NCI-H2029 treated with DMSO at 0.1 percent for 48 hours (cell line): ENCODE measurements around the gene CLIC4.
"Not testable (repeated sequence)": the region's sequence is repeated elsewhere in the genome, so short reads cannot be mapped to it uniquely, and the experiment has no call there.

ENCODE experiments used
- DNase-seq: peaks from one replicate; lab custom pipeline; 2025; lab: John Stamatoyannopoulos, UW

Gene CLIC4

DNA sequence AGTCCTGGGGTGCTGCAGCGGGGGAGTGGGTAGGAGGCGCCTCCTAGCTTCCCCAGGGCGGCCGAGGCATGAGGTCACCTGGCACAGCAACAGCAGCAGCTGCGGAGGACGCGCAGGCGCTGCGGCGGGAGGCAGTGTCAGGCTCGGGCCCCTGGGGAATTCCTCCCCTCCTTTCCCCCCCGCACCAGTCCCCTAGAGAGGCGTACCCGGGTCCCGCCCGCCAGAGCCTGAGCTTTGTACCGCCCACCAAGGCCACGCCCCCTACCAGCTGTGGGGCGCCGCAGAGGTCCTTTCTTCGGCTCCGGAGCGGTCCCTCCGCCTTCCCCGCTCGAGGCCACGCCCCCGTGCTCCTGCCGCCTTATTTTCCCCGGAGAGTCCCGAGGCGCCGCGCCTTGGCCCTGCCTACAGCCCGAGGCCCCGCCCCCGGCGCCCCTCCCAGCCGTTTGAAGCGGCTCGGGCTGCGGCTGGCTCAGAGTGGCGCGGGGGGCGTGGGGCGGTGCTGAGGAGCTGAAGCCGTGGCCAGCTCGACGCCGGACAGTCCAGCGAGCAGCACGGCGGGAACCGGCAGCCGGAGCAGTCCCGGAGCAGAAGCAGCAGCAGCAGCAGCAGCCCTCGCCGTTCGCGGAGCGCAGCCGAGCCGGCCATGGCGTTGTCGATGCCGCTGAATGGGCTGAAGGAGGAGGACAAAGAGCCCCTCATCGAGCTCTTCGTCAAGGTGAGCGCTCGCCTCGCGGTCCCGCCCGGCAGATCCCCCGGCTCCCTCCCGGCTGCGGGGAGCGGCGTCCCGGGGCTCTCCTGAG is at the start of gene CLIC4:
CLIC4 (plus strand) TSS at position 537 of the 800 bp plus-strand sequence; CDS start at position 644, 107 bp downstream.
- DNase-seq: peak; percentile 82

DNA sequence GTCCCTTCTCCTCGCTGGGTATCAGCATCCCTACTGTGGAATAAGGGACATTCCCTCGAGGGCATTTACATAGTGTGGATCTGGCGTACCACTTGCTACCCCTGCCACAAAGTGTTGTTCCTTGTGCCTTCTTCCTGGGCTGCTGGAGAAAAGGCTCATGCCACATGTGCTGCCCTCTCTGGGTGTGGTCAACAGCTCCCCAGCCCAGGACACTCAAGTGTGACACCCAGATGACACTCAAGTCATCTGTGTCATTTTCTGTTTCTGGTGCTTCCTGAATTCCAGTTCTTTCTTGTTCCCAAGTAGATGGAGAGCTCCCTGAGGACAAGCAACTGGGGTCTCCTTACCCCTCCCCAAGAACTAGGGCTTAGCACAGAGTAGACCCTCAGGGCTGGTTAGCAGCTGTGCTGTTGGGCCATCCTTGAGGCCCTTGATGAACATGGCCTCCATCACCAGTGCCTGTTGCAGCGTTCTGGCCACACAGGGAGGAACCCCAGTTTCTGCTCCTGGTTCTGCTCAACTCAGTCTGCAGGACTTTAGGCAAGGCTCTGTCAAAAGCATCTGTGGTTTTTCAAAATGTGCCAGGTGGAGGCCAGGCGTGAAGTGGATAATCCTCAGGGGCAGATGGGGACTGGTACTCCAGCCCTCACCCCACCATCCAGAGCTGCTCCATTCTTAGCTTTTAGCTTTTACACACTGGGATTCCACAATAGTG is 49.0 kb upstream of the CLIC4 start:
- DNase-seq: no peak

DNA sequence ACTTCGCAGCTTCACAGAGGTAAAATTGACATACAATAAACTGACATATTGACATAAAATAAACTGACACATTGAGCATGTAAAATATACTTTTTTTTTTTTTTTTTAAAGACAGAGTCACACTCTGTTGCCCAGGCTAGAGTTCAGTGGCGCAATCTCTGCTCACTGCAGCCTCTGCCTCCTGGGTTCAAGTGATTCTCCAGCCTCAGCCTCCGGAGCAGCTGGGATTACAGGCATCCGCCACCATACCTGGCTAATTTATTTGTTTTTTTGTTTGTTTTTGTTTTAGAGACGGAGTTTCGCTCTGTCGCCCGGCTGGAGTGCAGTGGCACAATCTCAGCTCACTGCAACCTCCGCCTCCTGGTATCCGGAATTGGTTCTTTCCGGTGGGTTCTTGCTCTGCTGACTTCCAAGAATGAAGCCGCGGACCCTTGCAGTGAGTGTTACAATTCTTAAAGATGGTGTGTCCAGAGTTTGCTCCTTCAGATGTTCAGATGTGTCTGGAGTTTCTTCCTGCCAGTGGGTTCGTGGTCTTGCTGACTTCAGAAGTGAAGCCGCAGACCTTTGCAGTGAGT is 48.4 kb upstream of the CLIC4 start:
- no peak for DNase-seq

DNA sequence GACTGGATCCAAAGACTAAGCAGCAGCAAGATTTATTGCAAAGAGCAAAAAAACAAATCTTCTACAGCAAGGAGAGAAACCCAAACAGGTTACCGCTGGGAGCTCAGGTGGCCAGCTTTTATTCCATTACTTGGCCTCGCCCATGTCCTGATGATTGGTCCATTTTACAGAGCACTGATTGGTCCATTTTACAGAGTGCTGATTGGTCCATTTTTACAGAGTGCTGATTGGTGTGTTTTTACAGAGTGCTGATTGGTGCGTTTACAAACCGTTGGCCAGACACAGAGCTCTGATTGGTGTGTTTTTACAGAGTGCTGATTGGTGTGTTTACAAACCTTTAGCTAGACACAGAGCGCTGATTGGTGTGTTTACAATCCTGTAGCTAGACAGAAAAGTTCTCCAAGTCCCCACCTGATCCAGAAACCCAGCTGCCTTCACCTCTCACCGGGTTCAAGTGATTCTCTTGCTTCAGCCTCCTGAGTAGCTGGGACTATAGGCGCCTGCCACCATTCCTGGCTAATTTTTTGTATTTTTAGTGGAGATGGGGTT is 47.7 kb upstream of the CLIC4 start:
- not testable (repeated sequence) for DNase-seq

DNA sequence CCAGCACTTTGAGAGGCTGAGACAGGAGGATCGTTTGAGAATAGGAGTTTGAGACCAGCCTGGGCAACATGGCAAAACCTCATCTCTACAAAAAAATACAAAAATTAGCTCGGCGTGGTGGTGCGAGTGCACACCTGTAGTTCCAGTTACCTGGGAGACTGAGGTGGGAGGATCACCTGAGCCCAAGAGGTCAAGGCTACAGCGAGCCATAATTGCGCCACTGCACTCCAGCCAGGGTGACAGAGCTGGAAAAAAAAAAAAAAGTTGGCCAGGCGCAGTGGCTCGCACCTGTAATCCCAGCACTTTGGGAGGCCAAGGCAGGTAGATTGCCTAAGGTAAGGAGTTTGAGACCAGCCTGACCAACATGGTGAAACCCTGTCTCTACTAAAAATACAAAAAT is 46.9 kb upstream of the CLIC4 start:
- not testable (repeated sequence) for DNase-seq

DNA sequence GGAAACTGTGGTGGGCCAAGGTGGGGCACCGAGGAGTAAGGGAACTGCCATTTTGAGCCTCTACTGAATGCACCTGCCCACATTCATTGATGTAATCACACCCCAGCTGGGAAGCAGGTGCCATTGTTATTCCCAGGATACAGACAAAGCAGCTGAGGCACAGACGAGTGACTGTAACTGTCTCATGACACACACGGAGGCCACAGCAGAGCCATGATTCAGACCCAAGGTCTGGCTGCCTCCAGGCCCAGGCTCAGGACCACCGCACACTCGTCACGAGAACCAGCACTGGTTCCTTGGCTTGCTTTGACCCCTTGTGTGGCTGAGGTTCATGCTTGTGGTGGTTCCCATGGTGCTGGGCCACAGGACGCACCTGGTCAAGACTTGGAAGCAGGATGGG is 45.6 kb upstream of the CLIC4 start:
- no peak for DNase-seq

DNA sequence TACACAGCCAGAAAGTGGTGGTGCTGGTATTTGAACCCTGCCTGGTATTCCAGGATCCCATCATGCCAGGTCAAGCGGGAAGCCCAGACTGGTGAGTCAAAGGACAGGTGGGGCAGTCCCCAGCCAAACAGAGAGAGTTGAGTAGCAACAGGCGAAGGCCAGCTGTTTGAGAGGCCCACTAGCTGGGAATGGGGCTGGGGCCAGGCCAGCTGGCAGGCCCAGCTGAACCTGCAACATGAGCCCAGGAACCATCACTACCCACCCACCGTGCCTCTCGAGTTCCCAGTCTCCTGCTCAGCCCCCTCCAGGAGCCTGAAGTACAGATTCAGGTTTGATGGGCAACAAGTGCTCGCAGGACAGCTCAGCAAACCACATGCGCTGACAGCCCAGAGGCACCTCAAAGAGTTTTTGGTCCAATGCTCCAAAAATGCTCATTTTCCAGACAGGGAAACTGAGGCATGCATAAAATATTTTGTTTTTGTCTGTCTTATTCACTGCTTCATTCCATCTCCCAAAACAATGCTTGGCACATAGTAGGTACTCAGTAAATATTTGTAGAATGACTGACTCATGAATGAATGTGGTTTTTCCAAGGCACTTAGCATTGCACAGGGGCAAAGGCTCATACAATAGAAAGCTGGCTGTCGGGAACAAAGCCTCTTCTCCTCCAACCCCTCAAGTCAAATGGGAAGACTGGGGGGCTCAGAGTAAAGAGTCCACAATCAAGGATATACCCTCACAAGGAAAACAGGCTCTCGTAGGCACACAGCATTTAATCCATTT is 42.5 kb upstream of the CLIC4 start:
- DNase-seq: peak; percentile 88

DNA sequence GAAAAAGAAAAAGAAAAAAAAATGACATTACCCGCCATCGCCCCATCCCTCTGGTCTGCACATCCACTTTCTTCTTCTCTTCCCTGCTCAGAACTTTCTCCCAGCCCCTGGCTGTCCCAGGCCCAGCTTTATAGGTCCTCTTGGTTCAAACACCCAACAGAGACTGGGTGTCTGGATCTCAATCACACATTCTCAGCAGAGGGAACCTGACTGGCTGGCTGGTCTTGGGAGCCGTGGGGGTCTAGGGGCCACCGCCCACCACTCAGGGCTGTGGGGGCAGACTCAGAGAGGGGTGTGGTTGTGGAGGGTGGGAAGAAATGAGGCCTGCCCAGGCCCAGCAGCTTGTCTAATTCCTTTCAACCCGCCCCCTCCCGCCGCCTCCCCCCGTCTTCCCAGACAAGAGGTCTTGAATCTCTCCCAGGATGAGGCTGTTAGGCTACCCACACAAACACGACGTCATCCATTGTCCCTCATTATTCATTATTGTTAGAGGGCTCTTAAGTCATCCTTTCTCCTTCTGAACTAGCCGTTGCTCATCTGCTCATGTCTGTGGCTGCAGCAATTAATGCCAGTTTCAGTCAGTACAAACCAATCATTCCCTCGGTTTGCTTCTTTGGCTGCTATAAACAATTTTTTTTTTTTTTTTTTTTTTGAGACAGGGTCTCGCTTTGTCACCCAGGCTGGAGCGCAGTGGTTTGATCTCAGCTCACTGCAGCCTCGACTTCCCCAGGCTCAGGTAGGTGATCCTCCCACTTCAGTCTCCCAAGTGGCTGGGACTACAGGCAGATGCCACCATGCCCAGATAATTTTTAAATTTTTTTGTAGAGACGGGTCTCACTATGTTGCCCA is 40.6 kb upstream of the CLIC4 start:
- DNase-seq: peak; percentile 93

DNA sequence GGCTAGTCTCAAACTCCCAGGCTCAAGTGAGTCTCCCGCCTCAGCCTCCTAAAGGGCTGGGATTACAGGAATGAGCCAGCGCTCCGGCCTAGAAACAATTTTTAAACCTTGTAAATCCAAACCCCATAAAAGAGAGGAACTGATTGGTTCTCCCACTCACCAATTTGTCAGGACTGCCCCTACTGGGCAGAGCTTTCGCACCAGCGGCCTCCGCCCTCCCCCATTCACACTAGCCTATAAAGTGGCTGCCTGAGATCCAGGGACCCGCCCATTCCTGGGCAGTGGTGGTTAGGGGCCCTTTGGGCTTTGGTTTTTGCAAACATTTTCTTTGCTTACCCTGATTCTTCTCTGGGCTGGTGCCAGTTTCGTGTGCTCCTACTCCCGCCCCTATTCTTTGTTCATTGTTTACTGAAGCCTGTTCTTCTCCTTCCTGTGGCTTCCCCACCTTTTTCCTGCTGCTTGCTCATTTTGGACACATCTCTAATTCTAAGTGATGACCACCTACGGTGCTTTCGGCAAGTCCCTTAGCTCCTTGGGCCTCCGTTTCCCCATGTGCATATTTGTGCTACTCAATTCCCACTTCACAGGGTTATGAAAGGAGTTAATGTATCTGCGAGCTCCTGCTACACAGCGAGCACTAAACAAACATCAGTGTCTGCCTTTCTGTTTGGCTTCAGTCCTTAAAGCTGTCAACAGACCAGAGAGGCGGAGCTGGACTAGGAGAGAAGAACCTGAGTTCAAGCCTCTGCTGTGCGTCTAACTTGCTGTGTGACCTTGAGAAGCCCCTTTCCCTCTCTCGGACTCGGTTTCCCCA is 39.8 kb upstream of the CLIC4 start:
- peak; percentile 96 for DNase-seq

DNA sequence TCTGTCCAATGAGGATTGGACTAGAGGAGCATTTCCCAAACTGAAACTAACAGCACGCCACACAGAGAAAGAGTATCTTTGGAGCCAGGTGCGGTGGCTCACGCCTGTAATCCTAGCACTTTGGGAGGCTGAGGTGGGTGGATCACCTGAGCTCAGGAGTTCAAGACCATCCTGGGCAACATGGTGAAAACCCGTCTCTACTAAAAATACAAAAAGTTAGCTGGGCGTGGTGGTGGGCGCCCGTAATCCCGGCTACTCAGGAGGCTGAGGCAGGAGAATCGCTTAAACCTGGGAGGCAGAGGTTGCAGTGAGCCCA is 39.2 kb upstream of the CLIC4 start:
- not testable (repeated sequence) for DNase-seq

DNA sequence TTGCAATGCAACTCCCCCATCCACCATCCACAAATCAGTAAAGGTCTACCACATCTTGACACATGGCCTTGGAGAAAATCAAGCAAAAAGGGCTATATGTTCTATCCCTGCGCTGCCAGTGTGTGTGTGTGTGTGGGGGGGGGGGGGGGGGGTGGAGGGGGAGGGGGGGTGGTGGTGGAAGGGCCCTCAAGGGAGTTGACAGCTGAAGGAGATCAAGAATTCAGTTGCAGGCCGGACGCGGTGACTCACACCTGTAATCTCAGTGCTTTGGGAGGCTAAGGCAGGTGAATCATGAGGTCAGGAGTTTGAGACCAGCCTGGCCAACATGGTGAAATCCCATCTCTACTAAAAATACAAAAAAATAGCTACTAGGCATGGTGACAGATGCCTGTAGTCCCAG is 37.6 kb upstream of the CLIC4 start:
- DNase-seq: no peak

DNA sequence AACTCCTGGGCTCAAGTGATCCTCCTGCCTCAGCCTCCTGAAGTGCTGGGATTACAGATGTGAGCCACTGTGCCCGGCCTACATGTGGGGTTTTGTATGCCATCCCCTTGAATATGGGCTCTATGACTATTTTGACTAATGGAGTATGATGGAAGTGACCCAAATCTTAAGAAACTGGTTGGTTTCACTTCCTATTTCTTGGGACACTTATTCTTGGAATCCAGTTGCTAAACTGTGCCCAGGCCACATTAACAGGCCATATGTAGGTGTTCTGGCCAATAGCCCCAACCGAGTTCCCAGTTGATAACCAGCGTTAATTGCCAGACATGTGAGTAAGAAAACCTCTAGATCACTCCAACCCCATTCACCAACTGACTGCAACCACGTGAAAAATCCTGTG is 36.3 kb upstream of the CLIC4 start:
- no peak for DNase-seq

DNA sequence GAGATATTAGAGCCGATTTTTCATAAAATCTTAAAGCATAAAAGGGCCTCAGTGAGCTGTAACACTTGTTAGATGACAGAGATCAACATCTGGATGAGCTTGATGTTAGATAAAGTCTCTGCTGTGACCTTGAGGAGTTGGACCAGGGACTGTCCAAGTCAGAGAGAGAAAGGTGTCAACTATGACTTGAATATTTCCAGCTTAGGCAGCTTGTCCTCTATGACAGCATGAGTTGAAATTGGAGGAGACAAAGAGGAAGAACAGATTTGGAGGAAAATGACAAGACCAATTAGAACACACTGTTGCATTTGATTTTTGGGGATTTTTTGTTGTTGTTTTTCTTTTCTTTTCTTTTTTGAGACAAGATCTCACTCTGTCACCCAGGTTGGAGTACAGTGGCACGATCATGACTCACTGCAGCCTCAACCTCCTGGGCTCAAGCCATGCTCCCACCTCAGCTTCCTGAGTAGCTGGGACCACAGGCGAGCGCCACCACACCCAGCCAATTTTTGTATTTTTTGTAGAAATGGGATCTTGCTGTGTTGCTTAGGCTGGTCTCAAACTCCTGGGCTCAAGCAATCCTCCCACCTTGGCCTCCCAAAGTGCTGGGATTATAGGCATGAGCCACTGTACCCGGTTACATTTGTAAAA is 35.3 kb upstream of the CLIC4 start:
- no peak for DNase-seq

DNA sequence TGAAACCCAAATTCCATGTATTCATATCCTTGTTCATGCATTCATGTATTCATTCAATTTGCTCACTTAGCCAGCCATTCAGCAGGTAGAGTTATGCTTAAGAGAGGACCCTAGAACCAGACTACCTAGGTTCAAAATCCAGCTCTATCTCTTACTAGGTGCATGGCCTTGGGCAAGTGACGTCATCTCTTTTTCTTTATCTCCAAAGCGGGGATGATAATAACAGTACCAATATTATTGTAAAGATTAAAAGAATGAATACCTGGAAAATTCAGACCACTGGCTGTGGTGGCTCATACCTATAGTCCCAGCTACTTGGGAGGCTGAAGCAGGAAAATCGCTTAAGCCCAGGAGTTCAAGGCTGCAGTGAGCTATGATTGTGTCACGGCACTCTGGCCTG is 33.9 kb upstream of the CLIC4 start:
- DNase-seq: no peak

DNA sequence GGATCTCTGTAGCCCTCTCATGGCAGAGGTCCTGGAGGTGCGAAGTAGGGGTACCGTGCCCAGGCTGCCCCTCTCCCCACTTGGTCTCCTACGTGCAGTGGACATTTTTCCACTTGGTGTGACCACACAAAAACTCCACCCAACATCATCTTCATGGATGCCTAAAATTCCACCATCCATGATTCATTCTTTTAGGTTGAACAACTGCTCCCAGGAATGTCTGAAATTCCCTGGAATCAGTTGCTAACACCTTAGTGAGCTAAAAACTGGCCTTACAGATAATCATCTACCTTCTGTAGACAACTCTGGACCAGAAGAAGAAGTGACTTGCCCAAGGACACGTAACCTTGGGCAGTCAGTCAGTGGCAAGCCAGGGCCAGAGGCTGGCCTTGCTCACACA is 32.1 kb upstream of the CLIC4 start:
- no peak for DNase-seq

DNA sequence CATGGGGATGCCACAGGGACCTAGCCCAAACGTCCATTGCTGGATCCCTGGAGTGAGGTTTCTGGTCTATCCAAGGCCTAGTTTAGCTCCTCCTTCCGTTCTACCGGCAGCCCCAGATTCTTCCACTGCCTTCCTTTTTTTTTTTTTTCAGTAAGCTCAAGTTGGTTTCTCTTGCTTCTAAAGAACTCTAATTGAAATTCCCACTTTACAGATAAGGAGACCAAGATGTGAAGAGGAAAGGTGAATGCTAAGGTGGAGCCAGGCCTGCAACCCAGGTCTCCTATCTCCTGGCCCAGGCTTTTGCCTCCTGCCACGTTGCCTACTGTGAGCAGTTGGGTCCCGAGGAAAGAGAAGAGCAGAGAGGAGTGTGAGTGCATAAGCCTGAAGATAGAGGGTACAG is 31.5 kb upstream of the CLIC4 start:
- no peak for DNase-seq

DNA sequence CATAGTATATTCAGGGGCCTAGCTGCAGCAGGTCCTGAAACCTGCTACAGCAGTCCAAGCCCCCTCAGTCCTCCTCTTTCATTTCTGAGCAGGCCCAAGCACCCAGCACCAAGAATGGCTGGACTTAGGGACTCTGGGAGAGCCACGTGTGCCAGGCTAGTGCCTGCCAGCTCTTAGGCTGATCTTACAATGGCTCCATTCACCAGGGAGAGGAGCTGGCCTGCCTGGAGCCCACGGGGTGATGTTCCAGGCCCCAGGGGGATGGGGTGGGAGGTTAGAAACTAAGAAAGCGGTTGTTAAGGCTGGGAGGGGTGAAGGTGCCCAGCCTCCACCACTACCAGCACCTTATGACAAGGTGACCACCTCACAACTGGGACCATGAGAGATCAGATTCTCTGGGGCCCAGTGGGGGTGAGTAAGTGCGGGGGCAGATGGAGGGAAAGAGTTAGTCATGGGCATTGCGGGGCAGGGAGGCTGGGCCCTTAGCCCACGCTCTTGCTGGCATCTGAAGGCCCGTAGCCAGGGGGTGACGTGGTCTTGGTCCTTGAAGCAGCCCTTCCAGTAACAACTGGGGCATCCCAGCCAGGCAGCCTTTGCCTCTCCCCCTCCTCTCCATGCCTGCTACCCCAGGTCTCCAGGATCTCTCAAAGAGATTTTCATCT is 30.3 kb upstream of the CLIC4 start:
- DNase-seq: no peak

DNA sequence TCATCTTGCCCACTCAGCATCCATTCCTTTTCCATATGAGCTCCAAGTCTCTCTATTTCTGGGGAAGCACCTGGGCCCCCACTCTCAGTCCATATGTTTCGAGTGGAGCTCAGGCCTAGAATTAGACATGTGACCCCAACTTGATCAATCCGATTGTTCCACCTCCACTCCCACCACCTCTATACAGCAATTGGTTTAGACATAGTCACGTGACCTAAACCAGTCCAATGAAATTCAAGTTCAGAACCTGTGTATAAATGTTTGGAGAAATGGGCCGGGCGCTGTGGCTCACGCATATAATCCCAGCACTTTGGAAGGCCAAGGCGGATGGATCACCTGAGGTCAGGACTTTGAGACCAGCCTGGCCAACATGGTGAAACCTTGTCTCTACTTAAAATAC is 29.6 kb upstream of the CLIC4 start:
- DNase-seq: no peak

DNA sequence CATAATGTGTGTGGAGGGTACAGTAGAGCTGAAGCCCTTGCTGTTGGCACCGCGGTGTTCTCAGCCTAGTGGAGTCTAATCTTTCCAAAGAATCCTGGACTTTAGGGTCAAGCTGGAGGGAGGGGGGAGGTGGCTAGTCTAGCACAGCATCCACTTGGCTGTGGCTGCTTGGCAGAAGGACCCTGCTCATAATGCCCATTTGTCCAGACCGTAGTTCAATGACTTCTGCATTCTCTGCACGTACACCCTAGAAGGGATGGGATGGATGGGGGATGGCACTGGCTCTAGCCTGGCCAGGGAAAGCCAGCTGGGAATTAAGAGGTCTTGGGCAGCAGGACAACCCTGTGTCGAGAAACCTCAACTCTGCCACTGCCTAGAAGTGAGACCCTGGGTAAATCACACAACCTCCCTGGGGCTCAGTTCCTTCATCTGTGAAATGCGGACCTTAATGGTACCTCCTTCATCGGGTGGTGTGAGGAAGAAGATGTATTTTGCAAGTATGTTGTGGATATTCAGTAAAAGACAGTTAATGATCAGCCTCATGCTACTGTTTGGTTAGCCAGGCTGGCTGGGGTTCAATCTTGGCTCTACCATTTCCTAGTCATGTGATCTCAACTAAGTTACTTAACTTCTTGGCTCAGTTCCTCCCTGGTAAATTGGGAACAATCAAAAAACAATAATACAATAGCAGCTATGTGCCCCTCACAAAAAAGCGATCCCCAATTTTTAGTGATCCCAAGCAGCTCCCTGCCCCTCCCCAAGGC is 27.2 kb upstream of the CLIC4 start:
- no peak for DNase-seq
